ENCODE results near the gene CISD1. TPM values are rescaled to one million over a fixed set of nuclear protein-coding genes. Genes with fewer than 3 reads are reported as not detected.

Gene CISD1
- total and polyA plus RNA-seq, 10 of the 15 experiments (the other 5 are each of a cell fraction or from before 2014, with no cell fraction given), result 23.0 to 162 (median 58.5) TPM

DNA sequence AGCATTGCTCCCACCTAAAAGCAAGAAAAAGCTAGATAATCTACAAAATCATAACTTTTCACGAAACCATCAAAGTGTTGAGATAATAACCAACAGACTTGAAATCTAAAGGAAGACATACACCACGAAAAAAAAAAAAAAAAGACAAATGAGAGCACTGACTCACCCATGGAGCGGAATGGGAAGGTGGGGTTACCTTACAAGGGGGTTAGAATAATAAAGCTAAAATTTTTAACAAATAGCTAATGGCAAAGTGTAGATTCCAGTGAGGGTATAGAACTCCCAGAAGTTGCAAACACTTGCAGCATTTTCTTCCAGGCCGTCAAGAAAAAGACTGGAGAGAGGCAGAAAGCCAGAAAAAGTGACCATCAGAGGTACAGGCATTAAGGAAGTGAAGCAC lies 28.4 kb upstream of the CISD1 start:
- SMC1A ChIA-PET (ENCODE audit: uncharacterized antibody, unreplicated experiment), result interaction anchor here (0.7 to 1.4 kb wide), 3 partner anchors 26 to 1568 kb away, joined by 3 to 4 read pairs (median 3); no protein-coding TSS in a partner anchor
- H3K4me2 ChIP-seq (ENCODE audit: control insufficient read depth, insufficient read depth), result no peak overlapping the region
- POLR2A ChIA-PET, result interaction anchor here (1.1 kb wide), 1 partner anchor 29 kb away, joined by 6 read pairs; the partner anchor contains the start of gene CISD1
- in situ Hi-C loops (cut with MboI) (no loop called here), intact Hi-C loops (cut with micrococcal nuclease; ENCODE audit: unreplicated experiment) (no loop called here)
- WGBS (ENCODE audit: insufficient coverage, insufficient replicate concordance, low lambda C conversion rate, missing lambda C conversion rate), result 84% methylated on average over 4 of the region's 4 CpGs
- no peaks in the 10 kb centered on the region for H3K27me3 ChIP-seq (replicated peaks in 1 of 2; ENCODE audit: control insufficient read depth in 2 of 2, insufficient read depth in 2 of 2, low read length in 1 of 2)
- H4K20me1 ChIP-seq (ENCODE audit: control insufficient read depth, insufficient read depth), result no peaks in the 10 kb centered on the region
- no peak overlapping the region for H2AFZ ChIP-seq (ENCODE audit: control insufficient read depth, low read depth, low read length)
- no TSS peak for BruUV-seq (replicated peaks)
- H3K4me1 ChIP-seq (ENCODE audit: control insufficient read depth, insufficient read depth, low read length), result no peaks in the 10 kb centered on the region
- DNase-seq (ENCODE audit: low read depth, low spot score), result no peak
- FAIRE-seq, result no peak
- no peak overlapping the region for H3K9ac ChIP-seq (ENCODE audit: control insufficient read depth, insufficient read depth, low read length)
- H3K27ac ChIP-seq (ENCODE audit: control insufficient read depth, insufficient read depth), result no peak overlapping the region
- RAD21 ChIA-PET (ENCODE audit: unreplicated experiment), result no interaction called here
- H3K4me3 ChIP-seq, result no peak overlapping the region
- H3K79me2 ChIP-seq (ENCODE audit: control insufficient read depth, insufficient read depth, low read length), result peaks cover 10% of the 10 kb centered on the region
- no peak for TF ChIP-seq ZNF207 (IDR thresholded peaks at IDR 0.05; ENCODE audit: borderline replicate concordance)
- TF ChIP-seq ESRRA (IDR thresholded peaks at IDR 0.05; ENCODE audit: low read length), result no peak
- TF ChIP-seq SIX5 (IDR thresholded peaks at IDR 0.05; ENCODE audit: low read depth, low read length, severe bottlenecking), result no peak
- no peak for TF ChIP-seq FOS (IDR thresholded peaks at IDR 0.05; ENCODE audit: borderline replicate concordance, extremely low read depth, insufficient read length)
- no peak for TF ChIP-seq SP1 (IDR thresholded peaks at IDR 0.05; ENCODE audit: low read depth, low read length)
- no peak for TF ChIP-seq NFXL1 (IDR thresholded peaks at IDR 0.05; ENCODE audit: borderline replicate concordance)
- TF ChIP-seq KAT2A (conservative IDR thresholded peaks at IDR 0.05; ENCODE audit: control insufficient read depth, low read depth, low read length), result no peak
- TF ChIP-seq, protein P1, sequence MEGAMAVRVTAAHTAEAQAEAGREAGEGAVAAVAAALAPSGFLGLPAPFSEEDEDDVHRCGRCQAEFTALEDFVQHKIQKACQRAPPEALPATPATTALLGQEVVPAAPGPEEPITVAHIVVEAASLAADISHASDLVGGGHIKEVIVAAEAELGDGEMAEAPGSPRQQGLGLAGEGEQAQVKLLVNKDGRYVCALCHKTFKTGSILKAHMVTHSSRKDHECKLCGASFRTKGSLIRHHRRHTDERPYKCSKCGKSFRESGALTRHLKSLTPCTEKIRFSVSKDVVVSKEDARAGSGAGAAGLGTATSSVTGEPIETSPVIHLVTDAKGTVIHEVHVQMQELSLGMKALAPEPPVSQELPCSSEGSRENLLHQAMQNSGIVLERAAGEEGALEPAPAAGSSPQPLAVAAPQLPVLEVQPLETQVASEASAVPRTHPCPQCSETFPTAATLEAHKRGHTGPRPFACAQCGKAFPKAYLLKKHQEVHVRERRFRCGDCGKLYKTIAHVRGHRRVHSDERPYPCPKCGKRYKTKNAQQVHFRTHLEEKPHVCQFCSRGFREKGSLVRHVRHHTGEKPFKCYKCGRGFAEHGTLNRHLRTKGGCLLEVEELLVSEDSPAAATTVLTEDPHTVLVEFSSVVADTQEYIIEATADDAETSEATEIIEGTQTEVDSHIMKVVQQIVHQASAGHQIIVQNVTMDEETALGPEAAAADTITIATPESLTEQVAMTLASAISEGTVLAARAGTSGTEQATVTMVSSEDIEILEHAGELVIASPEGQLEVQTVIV (IDR thresholded peaks at IDR 0.05; ENCODE audit: borderline replicate concordance, partially characterized antibody), result no peak
- TF ChIP-seq USF1 (IDR thresholded peaks at IDR 0.05; ENCODE audit: borderline replicate concordance, extremely low read length, insufficient read depth, low read depth, low read length), result no peak
- no peak for TF ChIP-seq NFYB (IDR thresholded peaks at IDR 0.05; ENCODE audit: insufficient read depth, low read depth, low read length)
- no peak for TF ChIP-seq BACH1 (IDR thresholded peaks at IDR 0.05; ENCODE audit: borderline replicate concordance)
- TF ChIP-seq NFYA (IDR thresholded peaks at IDR 0.05; ENCODE audit: borderline replicate concordance, low read depth, low read length), result no peak
- no peak for TF ChIP-seq RAD51 (IDR thresholded peaks at IDR 0.05)
- H3K9me3 ChIP-seq (replicated peaks; ENCODE audit: control insufficient read depth, insufficient read depth, low read length), result peaks cover 2% of the 10 kb centered on the region; the same call in 2 of the 3 replicates
- ATAC-seq, result no peak
- CTCF ChIA-PET, result interaction anchor here (0.6 kb wide), 1 partner anchor 63 kb away, joined by 3 read pairs; no protein-coding TSS in a partner anchor
- peaks cover 1 to 7% of the 10 kb centered on the region in 2 experiments for H3K36me3 ChIP-seq (ENCODE audit: control insufficient read depth in 2 of 2, insufficient read depth in 2 of 2, low read length in 1 of 2)

Measured in GM12878 (cell line).